ENCODE measurements around the gene SLC16A3.
A peak's percentile ranks its signal among the peaks of the same experiment; 100 is the strongest.

SLC16A3 gene

DNA sequence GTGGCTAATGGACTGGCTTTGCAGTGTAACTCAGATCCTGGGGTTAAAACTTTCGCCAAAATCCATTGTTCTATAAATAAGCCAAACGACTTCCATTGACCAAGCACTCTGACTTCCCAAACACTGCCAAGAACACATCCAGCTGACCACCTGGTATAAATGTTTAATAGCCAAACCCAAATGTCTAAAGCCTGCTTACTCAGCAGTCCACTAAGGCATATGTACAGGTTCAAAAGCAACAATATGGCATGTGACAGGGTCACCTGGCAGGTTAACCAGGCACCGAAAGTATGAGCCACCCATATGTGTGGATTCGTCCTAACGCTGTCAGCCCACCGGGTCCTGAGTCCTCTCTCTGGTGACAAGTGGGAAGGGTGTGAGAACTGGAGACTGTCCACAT is 42.6 kb downstream of the SLC16A3 start:
- no peak for DNase-seq

DNA sequence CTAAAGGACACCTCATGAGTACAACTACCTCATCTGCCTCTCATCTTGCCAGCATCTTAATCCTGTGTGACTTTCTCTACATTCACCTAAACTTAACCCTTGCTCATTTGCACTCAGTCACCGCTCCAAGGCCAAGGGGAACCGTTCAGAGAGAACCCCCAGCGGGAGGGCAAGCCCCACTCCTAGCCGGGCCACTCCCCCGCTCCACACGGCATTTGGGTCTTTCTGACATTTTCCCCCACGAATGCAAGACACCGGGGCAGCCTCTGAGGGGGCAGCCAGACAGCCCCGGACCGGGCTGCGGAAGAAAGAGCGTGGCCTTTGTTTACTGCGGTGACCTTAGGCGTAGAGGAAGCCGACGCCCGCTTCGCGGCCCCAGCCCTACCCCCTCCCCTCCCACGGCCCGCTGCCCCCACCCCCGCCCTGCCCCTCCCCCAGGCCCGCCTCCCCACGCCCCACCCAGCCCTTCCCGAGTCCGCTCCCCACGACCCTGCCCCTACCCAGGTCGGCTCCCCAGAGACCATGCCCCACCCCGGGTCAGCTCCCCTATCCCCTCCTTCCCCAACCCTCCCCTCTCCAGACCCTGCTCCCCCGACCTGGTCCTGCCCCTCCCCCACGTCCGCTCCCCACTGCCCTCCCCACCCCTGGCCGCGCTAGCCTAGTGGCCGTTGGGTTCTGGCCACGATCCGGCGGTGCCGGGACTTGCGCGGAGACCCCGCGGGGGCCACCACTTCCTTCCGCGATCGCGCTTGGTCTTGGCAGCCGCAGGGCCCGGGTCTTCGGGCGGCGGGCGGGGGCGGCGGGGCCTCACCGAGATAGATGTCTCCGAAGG is 43.9 kb downstream of the SLC16A3 start:
- DNase-seq = peak; percentile 57

DNA sequence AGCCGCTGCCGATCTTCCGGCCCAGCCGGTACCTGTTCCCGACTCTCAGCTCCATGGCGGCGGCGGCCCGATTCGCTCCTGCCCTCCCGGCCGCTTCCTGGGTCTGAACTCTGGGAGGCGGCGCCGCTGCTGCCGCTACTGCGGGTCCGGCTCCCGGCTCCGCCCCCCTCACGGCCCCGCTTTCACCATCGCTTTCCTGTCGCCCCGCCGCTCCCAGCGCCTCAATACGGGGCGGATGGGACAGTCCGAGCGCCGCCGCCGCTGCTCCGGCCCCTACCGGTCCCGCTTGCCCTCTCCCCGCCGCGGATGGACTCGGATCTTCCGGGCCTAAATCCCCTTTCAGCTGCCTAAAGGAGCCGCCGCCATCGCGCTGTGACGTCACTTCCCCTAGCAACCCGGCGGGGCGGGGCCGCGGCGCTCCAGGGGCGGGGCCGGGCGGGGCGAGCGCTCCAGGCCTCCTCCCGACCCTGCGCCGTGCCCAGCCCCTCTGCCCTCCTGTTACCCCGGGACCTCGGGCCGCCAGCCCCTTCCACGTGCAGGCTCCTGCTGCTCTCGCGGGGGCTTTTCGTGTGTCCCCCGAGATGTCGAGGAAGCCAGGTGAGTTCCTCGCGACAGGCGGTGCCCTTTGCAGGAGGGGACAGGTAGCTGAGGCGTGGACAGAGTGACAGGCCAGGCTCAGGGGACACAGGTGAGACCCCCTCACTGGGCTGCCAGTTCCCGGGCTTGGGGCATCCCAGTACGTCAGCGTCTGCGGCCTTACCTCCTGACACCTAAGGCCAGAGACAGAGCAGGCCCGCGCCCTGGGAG is 44.7 kb downstream of the SLC16A3 start, which contains the start of gene CSNK1D:
Gene CSNK1D (minus strand): TSS at position 374 of the 807 bp plus-strand sequence. CDS start 319 bp downstream, at position 55.
- DNase-seq = peak; percentile 93

DNA sequence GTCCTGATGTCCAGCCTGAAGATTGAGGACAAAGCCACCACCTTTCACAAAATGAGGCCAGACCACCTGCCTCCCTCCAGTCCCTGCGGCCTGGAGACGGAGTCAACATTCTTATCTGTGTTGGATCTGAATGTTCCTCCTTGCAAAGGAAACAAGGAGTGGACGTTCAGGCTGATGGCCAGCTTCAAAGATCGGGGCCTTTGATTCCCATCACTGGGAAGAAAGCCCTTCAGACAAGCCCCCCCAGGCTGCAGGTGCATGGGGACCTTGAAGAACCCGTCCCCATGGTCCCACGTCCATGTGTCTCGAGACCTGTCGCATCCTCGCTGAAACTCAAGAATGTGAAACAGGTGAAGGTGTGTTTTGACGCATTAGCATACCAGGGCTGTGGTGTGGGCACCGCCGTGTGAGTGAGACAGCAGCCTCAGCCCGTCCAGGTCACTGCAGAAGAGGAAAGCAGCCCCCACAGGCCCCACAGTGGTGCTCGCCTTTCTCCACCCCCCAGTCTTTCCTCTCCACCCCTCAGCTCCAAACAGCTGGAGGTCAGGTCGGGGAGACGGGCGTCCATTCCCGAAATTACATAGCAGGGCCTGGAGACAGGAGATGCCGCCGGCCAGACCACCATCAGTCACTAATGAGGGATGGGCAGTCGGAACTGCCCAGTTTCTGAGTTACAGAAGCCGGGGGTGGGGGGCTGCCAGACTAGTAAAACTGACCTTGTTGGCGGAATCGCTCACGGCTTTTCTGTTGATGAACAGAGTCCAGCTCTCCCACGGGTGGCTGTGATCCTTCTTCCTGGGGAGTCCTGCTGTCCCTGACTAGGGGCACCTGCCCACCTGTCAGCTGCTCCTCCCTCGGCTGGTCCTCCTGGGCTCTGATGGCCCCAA is 45.5 kb downstream of the SLC16A3 start:
- no peak for DNase-seq

DNA sequence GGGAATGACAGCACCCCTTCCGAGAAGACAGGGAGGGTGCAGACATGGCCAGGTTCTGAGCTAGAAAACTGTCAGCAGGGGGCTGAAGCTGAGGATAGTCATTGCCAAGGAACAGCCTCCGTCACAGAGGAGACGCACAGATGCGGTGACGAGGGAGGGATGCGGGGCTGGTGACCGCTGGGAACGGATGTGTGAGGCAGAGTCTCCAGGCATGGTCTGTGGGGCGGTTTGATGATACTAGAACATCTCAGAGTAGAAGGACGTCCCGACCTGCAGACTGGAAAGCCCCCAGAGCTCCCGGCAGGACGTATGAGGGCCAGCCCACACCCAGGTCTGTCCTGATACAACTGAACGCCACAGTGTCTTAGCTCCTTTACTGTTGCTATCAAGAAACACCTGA is 46.5 kb downstream of the SLC16A3 start:
- DNase-seq = no peak

DNA sequence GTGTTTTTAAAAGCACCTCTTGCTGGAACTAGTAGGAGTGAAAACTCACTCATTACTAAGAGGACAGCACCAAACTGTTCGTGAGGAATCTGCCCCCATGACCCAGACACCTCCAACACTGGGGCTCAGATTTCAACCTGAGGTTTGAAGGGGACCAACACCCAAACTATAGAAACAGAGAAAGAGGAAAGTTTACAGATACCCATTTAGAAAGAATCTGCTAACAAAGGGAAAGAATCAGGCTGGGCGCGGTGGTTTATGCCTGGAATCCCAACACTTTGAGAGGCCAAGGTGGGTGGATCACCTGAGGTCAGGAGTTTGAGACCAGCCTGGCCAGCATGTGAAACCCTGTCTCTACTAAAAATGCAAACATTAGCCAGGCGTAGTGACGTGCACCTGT is 48.1 kb downstream of the SLC16A3 start:
- DNase-seq = no peak

DNA sequence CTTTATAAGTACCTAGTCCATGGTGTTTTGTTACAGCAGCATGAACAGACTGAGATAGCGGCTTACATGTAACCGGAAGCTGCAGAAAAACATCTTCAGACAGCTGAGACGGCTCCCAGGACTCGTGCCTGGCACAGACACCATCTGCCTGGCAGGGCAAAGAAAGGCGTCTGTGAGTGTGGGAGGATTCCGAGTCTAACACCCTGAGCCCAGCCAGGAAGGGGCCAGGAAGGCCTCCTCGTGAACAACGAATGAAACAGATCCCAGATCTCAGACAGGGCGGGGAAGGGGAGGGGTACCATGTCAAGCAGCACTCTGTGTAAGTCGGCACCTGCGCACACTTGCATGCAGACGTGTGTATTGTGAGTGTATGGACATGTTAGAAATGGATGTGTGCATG is 49.0 kb downstream of the SLC16A3 start:
- DNase-seq = no peak

DNA sequence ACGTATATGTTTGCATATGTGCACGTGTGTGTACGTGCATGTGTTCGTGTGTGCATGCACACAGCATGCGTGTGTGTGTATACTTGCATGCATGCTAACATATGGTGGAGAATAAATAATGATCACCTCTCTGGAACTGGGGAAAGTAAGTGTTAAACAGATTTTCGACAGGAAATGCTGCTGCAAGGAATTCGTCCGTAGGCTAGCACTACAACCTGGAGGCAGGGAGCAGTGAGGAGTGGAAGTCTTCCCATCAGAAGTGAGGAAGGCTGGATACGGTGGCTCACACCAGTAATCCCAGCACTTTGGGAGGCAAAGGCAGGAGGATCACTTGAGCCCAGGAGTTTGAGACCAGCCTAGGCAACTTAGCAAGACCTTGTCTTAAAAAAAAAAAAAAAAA is 49.5 kb downstream of the SLC16A3 start:
- DNase-seq = no peak

DNA sequence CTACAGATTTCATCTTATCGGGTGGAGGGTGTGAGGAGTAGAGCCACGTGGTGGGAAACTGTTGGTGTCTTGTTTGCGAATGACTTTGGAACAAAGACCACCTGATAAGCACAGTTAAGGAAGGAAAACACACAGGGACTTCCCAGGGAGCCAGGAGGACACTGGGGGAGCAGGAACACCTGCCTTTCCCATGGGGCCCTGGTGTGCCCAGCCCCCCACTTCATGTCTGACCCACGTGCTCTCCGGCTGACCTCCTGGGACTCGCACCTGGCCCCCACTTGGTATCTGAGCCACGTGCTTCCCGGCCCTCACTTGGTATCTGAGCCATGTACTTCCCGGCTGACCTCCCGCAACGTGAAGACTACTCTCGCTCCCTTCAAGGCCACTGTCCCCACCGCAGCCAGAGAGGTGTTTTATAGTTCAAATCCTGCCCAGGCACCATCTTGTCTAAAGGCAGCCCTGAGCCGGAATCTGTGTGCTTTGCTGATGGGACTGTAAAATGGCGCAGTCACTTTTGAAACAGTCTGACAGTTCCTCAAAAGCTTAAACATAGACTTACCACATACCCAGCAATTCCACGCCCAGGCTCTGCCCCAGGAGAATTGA is 50.0 kb downstream of the SLC16A3 start:
- DNase-seq = peak; percentile 24

DNA sequence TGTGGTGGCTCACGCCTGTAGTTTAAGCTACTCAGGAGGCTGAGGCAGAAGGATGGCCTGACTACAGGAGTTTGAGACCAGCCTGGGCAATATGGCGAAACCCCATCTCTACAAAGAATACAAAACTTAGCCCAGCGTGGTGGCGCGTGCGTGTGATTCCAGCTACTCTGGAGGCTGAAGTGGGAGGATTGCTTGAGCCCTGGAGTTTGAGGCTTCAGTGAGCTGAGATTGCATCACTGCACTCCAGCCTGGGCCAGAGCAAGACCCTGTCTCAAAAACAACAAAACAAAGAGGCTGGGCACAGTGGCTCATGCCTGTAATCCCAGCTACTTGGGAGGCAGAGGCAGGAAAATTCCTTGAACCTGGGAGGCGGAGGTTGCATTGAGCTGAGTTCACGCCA is 51.7 kb downstream of the SLC16A3 start:
- DNase-seq = no peak

DNA sequence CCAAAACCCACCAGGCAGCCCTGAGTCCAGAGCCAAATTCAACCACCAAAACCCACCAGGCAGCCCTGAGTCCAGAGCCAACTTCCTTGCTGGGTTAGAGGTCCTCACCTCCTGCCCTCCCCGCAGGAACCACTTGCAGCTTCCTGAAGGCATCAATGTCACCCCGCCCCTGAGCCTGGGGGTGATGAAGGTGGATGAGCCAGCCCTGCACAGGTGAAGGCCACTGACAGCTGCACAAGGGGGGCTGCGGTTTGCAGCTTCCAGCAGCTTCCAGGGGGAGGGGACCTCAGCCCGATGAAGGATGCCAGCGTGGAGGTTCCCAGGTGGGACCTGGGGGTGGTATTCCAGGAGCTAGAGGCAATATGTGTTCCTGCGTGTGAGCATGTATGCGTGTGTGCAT is 52.2 kb downstream of the SLC16A3 start:
- DNase-seq = no peak

DNA sequence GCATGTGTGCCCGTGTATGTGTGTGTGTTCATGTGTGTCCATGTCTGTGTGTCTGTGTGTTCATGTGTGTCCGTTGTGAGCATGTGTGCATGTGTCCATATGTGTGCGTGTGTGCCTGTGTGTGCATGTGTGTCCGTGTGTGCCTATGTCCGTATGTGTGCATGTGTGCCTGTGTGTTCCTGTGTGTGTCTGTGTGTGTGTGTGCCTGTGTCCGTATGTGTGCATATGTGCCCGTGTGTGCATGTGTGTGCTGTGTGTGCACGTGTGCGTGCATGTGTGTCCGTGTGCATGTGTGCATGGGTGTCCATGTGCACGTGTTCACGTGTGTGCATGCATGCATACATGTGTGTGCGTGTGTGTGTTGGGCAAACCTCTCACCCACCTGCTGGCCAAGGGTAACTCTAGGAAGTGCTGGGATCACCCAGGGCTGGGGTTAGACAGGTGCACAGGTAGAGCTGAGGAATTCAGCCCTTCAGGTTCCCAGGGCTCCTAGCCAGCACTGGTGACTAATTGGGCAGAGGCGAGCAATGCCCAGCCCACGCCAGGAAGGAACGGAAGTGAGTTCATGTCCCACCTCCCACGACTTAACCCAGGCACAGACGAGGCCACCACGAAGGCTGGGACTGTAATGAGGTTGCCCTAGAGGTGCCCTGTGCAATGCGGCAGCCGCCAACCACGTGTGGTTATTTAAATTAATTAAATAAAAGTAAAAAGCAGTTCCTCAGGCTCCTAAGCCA is 52.8 kb downstream of the SLC16A3 start:
- no peak for DNase-seq

DNA sequence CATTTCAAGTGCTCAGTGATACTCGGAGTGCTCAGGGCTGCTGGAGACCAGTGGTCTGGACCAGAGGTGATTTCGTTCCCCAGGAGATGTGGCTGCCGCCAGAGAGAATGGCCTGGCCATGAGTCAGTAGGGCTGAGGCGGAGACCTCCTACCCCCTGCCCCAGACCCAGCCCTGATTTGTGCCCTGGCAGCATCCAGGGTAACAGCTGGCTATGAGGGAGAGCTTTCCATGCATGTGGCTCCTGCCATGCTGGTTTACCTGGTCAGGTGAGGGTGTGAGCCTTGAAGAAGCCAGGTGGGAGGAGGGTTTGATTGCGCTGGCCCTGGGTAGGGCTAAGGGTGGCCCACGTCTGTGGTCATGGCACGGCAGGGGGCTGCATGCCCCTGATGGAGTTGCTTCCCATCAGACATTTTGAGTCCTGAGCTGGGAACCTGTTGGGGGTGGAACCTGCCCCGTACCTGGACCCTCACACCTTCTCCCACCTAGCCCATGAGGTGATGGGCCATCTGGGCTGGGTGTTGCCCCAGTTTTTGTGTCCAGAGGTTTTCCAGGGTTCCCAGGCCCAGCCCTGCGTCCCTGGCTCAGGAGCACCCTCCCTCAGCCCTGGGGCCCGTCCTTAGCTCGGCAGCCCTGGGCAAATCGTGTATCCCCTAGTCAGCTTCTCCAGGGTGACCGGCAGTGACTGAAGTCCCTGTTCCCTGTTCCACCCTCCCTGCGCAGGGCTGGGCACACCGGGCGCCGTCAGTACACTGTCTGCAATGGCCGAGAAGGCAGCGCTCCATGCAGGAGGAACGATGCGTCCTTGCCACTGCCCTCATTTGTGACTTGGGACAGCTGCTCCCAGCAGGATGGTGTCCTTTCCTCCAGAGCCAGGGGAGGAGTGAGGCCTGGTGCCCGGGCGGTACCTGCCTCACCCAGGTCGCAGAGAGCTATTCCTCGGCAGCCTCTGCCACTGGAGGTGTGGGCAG is 53.7 kb downstream of the SLC16A3 start:
- DNase-seq = no peak

DNA sequence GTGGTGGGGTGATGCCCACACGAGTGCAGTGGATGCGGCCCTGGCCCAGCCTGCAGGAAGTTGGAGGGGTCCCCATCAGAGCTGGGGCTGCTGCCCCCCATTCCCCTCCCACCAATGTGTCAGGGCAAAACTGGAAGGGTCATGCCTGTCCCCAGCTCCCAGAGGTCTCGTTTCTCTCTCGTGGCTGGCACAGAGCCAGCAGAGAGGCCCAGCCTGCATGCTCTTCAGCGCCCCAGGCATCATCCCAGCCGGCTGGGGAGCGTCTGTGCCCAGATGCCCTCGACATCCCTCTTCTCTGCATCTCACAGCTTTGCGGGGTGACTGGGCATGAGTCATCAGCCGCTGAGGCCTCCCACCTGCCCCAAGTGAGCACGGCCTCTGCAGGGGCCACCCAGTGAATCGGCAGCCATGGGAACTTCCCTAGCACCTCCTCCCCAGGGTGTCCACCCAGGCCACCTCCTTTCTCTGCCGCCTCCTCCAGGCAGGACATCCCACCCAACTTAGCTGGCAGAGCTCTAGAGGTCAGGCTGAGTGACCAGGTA is 54.4 kb downstream of the SLC16A3 start:
- peak; percentile 43 for DNase-seq

DNA sequence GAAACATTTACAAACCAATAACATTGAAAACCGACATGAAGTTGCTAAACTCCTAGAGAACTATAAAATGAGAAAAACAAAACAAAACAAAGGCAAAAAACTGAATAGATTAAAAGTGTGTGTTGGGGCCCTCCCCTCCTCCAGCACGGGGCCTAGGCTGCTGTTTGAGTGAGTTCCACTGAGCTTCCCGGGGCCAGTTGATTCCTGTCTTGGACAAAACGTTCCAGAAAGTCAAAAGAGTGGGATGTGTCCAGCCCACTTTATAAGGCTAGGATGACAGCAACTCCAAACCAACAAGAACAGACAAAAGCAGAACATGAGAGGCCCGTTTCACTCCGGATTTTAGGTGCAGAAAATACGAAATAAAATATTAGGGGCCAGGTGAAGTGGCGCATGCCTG is 56.3 kb downstream of the SLC16A3 start:
- DNase-seq = no peak

DNA sequence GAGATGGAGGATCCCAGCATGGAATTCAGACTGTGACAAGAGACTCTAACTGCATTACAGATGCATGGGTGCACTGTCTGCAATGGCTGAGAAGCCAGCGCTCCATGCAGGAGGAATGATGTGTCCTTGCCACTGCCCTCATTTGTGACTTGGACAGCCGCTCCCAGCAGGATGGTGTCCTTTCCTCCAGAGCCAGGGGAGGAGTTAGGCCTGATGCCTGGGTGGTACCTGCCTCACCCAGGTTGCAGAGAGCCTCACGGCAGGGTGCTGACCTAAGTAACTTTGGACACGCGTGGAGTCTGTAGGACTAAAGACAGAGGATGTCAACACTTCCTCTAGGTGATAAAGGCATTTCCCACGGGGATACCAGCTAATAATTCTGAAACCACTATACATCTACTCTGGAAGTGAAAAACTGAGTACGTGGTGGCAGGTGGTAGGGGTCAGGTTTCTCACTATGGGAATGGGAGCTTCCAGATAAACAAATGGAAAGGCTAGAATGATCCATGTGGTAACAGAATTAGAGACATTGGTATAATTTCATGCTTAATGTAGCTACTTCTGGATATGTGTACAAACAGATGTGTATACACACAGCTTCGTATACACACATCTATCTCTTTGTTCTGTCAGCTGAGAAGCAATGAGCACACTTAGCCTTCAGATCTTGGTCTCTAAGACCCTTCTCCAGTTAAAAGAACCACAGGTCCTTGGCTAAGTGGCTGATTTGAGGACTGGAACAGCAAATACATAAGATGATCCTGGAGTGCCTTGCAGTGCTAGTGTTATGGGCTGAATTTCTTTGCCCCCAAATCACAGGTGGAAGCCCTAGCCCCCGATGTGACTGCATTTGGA is 58.4 kb downstream of the SLC16A3 start:
- no peak for DNase-seq

DNA sequence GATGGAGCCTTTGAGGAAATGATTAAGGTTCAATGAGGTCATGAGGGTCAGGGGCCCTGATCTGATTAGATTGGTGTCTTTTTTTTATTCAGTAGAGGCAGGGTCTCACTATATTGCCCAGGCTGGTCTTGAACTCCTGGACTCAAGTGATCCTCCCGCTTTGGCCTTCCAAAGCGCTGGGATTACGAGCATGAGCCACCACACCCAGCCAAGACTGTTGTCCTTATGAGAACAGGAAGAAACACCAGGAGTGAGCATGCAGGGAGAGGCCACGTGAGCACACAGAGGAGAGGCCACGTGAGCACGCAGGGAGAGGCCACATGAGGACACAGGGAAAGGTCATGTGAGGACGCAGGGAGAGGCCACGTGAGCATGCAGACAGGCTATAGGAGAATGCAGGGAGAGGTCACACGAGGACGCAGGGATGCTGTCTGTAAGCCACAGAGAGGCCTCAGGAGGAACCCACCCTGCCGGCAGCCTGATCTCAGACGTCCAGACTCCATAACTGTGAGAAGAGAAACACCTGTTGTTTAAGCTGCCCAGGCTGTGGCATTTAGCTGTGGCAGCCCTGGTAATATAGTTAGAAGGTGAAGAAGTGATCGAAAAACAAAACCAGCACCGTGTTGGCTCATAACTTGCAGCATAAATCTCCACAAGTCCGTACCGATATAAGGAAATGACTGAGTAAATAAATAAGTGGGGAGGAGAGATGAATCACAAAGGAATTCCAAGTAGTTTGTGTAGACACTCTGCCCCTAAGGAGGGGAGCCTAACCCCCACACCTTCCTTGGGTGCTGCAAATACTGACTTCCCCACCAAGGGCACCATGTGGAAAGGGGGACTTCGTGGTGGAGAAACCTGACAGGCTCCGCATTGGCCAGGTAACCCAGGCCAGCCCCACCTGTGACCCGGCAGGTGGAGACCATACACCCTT is 59.3 kb downstream of the SLC16A3 start:
- DNase-seq = peak; percentile 100
